RWPE1 (cell line): ENCODE measurements around the gene DIP2A.
A peak's percentile ranks its signal among the peaks of the same experiment; 100 is the strongest.

Experiments
- CTCF ChIA-PET: fragments of 350-600 bp; sonication (Branson Sonifier 250); formaldehyde crosslinking; extraction: SDS; loops from one replicate; lab custom pipeline; 2021; lab: Yijun Ruan, JAX
- POLR2A ChIA-PET: fragments of 400-600 bp; formaldehyde crosslinking; extraction: SDS; loops from one replicate; lab custom pipeline; 2020; ENCODE audit warnings: antibody characterized with exemption; ENCODE audit not compliant: low non-redundant PET; lab: Yijun Ruan, JAX
- DNase-seq: peaks from one replicate; pipeline ENCODE4 v3.0.0; 2012; ENCODE audit warnings: low spot score
- H3K27ac ChIP-seq: fragments of 450-650 bp; 2 replicates; pipeline ENCODE4 v1.5.1; 2017
- CTCF ChIP-seq: fragments of 450-650 bp; conservative IDR thresholded peaks from 2 replicates; pipeline ENCODE4 v1.5.1; 2017; ENCODE audit warnings: low read depth, mild to moderate bottlenecking

Gene DIP2A

GRCh38 chr21:46556802-46557201 is 98.1 kb downstream of the DIP2A start:
- POLR2A ChIA-PET = no interaction called here
- no peak overlapping the region for H3K27ac ChIP-seq
- DNase-seq = no peak
- no peak for TF ChIP-seq CTCF
- CTCF ChIA-PET = interaction anchor here (0.6 kb wide), 1 partner anchor 9 kb away, joined by 3 read pairs; no protein-coding TSS in a partner anchor

- POLR2A ChIA-PET = no interaction called here
- no peak overlapping the region for H3K27ac ChIP-seq
- no peak for DNase-seq
- CTCF ChIA-PET = interaction anchor here (0.7 kb wide), 1 partner anchor 77 kb away, joined by 3 read pairs; no protein-coding TSS in a partner anchor
- no peak for TF ChIP-seq CTCF
Observed at GRCh38 chr21:46557469-46557868, 98.8 kb downstream of the DIP2A start.

- ChIA-PET CTCF (no interaction called here), POLR2A (no interaction called here)
- H3K27ac ChIP-seq = no peak overlapping the region
- DNase-seq = no peak
- TF ChIP-seq CTCF = no peak
Observed at GRCh38 chr21:46557919-46558392, 99.3 kb downstream of the DIP2A start.

- ChIA-PET CTCF (interaction anchor here (0.6 to 0.7 kb wide), 3 partner anchors 15 to 1537 kb away, joined by 3 to 5 read pairs (median 4); no protein-coding TSS in a partner anchor), POLR2A (no interaction called here)
- H3K27ac ChIP-seq = peak overlapping the region; percentile 19; the same call in 1 of the 2 replicates
- TF ChIP-seq CTCF = no peak
- DNase-seq = no peak
Observed at GRCh38 chr21:46559291-46559983, 100.7 kb downstream of the DIP2A start.

- POLR2A ChIA-PET = no interaction called here
- no peak for DNase-seq
- CTCF ChIA-PET = no interaction called here
- H3K27ac ChIP-seq = no peak overlapping the region
- TF ChIP-seq CTCF = no peak
Observed at GRCh38 chr21:46560568-46561444, 102.1 kb downstream of the DIP2A start.

GRCh38 chr21:46561445-46562090 is 102.9 kb downstream of the DIP2A start:
- no peak for DNase-seq
- ChIA-PET POLR2A (no interaction called here), CTCF (no interaction called here)
- no peak overlapping the region for H3K27ac ChIP-seq
- TF ChIP-seq CTCF = no peak
